ENCODE results near the gene TIFAB.

TIFAB gene

DNA sequence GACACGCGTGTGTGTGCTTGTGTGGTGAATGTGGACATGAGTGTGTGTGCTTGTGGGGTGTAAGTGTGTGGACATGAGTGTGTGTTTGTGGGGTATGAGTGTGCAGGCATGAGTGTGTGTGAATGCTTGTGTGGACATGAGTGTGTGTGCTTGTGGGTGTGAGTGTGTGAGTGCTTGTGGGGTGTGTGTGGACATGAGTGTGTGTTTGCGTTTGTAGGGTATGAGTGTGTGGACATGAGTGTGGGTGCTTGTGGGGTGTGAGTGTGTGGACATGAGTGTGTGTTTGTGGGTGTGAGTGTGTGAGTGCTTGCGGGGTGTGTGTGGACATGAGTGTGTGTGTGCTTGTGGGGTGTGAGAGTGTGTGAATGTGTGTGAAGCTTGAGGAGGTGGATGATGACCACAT lies 29.8 kb upstream of the TIFAB start:
- no peak for DNase-seq (ENCODE audit: low read depth in 2 of 2)

DNA sequence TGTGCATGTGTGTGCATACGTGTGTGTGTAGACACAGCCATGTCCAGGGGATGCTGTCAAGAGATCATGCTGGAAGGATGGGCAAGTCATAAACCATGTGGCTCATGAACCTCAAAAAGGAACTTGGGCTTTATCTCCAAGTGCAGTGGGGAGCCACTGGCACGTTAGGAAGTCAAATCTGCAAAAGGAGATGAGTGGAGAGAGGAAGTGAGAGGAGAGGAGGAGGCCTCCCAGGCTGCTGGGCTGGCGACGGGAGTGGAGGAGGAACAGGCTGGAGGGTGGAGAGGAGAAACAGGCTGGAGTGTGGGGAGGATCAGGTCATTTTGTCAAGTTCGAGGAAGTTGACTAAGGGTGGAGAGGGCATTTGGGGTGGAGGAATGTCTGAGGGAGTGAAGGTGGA lies 29.2 kb upstream of the TIFAB start:
- no peak for DNase-seq (ENCODE audit: low read depth in 2 of 2)

DNA sequence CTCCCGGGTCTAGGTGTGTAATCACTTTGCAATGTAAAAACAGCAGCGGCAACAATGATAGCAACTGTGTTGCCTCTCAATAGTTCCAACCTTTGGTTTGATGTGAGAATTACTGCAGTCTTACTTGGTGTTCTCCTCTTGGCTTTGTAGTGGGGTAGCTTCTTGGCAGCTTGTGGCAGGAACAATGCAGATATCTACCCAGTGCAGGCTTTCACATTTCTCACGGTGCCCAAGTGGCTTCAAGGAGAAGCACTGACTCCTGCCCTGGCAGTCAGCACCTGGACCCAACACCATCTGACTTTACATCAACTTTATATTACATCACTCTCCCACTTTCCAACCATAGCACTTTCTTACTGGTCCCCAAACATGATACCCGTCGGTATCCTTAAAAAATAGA lies 28.4 kb upstream of the TIFAB start:
- no peak for DNase-seq (ENCODE audit: low read depth in 2 of 2)

DNA sequence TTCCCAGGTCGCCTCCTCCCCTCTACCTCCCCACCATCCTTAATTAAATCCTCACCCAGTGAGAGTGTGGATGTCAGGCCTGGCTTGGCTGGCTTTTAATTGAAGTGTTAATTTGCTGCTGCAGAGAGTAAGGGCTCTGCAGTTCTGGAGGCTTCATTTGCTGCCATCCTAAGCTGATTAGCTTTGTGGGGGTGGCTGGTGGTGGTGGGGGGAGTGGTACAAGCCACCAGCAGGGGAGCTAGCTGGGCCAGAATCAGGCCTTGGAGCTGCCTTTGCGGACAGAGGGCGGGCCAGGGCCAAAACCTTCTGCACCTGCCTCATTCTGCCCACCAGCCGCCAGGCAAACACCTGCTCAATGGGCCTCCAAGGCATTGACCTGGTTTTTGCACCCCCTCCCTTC lies 26.8 kb upstream of the TIFAB start:
- no peak for DNase-seq (ENCODE audit: low read depth in 2 of 2)

DNA sequence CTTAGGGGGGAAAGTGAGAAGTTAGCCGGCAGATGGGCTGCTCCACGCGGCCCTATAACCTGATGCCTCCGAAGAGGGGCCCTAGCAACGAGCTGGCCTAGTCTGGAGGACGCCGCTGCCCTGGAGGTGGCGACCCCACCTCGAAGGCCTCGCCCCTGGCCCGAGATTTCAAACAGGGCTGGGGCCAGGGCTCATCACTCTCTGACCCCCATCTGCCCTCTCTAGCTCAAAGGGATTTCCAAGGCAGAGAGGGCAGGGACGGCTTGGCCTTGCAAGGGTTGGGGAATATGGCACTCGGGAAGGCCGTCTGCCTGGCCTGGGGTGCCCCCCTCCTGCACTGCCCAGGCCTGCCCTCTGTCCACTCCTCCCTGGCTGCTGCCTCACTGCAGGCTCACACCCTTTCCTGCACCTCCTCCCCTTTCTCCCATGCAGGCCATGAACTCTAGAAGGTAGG lies 25.5 kb upstream of the TIFAB start:
- no peak for DNase-seq (ENCODE audit: low read depth in 2 of 2)

DNA sequence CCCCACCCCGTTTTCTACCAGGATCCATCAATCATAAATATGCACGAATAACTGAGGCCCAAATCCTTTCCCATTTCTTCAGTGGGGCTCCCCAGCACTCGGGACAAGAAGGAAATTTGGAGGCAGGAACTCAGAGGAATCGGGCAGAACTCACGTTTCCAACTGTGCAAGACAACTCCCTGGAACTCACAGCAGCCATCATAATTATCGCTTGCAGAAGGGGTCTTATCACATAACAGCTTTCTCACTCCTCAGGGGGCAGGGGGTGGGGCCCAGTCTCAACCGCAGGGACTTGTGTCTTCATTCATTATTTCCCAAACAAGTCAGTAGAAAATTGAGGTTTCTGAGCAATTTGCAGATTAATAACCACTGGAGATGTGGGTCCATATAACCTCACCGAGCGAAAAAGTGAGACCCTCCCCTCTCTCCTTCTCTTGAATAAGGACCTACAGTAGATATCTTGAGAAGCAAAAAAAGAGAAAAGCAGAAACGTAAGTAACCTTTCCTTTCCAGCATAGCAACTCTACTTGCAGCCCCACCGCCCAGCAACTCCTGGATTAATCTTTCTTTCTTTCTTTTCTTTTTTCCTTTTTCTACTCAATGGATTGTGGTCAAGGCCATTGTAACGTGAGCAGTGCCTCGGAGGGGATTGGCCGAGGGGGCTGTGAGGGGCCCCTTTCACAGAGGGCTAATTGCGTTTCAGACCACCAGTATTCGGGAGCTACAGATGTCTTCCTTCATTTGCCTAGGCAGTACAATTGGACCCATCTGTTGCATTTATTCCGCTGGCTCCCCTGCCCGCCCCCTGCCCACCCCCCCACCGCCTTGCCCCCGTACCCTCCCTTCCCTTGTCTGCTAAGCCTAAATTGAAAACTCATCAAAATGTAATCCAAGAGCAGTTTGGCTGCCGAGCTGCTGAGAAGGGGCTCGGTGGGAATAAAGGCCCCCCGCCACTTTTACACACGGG lies 24.7 kb upstream of the TIFAB start:
- DNase-seq (ENCODE audit: low read depth in 2 of 2), result no peak

DNA sequence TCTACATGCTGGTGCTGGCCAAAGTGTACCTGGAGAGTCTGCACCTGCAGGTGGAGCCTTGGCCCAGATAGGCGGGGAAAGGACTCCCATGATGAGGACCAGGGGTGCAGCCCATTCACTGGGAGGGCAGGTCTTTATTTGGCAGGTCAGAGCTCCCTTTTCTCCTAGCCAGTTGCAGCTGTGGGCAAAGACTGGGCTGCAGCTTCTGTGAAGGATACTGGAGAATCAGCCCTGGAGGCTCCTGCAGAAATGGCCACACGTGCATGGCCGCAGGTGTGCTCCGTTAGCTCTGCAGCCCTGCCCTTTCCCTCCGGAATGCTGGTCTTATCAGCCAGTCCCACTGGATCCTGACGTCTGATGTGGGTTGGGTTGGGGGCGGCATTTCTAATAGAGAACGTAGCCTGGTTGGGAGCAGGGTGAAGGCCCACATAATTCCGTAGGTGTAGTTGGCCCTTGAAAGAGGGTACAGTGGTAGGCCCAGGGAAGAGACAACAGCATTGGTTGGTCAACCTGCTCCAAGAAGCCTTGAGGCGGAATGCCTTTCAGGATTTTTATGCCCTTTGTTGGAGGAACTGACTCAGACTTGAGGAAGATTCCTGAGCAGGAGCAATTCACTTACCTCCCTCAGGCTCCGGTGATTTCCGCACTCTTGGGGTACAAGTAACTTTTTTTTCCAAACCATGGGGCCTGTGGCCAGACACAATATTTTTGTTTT lies 22.0 kb upstream of the TIFAB start:
- DNase-seq (ENCODE audit: low read depth in 2 of 2), result no peak

DNA sequence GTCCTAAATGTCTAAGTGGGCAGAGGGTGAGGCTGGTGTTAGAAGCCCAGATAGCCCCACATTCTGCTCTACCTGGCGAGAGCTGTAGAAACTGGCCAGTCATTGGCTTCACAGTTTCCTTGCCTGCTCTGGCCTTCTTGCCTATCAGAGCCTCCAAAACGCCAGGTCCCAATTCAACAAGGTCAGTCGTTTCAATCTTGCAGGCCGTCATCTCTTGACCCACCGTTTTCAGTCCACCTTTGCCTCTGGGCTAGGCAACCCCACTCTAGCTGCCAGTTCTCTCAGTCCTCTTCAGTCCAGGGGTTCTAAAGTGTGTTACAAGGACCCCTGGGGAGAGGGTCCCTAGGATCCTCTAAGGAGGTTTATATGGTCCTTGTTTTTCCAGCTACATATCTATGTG lies 20.0 kb upstream of the TIFAB start:
- no peak for DNase-seq (ENCODE audit: low read depth in 2 of 2)

DNA sequence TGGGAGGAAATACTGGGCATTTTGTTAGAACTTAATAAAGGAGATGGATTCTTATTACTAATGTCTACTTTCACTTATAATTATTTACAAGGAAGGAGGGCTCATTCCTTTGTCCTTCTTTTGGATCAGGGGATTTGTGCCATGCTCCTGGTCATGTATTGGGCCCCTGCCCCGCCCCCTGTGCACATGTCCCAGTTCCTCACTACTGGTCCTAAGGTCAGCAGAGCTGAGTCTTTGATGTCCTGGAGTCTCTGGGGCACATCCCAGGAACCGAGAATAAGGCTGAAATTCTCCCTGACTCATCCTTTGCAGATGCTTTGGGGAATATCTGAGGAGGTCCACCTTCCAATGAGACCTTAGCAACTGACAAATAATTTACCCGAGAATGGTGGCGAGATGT lies 19.6 kb upstream of the TIFAB start:
- no peak for DNase-seq (ENCODE audit: low read depth in 2 of 2)

DNA sequence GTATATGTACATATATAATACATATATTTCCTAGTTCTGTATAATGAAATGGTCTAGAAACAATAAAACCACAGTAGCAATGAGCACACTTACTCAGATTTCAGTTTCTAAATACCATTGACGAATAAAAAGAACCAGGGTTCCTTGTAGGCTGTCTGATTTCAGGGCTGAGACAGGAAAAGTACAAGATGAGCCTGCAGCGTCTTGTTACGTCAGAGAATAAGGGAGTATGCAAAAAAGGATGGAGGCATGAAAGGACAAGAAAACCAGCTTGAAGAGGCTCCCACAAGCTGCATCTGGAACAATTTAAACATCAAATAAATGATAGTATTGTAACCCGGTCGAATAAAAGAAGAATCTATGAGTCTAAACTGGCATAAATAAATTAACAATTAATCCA lies 17.8 kb upstream of the TIFAB start:
- no peak for DNase-seq (ENCODE audit: low read depth in 2 of 2)

DNA sequence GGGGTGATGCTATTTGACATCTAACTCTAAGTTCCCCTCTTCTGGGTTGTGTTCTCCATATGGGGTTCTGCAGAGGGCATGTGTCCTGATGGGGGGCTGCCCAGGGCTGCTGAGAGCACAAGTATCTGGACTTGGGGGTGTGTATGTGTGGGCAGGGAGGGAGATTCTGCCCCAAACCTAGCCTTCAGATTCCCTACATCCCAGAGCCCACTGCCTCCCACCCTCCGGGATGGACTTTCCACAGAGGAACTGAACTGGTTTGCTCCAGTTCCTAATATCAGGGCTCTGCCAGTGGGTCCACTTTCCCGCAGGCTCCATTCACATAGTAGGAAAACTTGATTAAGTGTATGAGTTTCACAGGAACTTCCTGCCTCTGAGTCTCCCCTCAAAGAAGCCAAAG lies 16.4 kb upstream of the TIFAB start:
- no peak for DNase-seq (ENCODE audit: low read depth in 2 of 2)

DNA sequence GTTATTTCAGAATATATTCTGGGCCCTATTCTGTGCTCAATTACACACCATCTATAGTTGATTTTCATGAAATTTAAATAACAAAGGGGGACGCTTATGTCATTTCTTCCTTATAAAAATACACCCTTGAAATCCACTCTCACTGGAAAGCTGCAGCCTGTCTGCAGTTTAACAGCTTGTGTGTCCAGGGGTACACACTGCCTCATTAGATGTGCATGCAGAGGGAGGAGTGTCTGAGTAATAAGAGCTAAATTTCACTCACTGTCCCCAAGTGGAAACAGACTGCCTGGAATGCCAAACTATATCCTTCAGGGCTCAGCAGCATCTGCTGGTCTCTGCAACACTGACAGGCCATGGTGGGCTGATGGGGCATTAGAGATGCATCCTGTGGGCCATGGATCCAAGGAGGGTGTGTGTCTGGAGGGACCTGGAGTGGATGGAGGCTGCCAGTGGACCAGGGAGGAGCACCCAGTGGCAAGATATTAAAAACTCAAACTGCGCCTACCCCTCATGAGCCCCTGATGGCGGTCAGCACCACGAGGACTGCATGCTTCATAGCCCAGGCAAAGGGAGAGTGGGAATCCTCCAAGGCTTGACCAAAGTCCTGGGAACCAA lies 15.8 kb upstream of the TIFAB start:
- DNase-seq (ENCODE audit: low read depth in 2 of 2), result no peak

DNA sequence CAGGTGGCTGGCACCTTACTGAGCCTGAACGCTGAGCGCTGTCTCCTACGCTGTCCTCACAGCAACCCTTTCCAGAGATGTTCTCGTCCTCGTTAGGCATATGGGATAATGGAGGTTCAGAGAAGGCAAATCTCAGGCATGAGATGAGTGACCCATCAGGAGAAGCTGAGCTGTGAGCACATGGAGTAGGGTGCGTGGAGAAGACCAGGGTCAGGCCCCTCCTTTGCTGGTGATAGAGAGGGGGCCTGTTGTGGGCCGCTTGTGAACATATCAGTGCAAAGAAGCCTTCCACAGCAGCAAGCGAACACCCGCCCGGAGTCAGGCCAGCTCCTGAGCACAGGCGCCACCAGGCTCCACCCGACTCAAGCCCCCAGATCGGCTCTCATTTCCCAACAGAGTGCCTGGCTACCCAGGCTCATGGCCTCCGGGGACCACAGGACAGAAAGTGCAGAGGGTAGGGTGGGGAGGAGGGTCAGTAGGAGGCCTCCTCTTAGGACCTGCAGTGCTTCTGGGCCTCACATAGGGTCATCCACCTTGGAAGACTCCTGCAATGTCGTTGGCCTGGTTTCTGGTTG lies 15.0 kb upstream of the TIFAB start:
- DNase-seq (ENCODE audit: low read depth in 2 of 2), result no peak

DNA sequence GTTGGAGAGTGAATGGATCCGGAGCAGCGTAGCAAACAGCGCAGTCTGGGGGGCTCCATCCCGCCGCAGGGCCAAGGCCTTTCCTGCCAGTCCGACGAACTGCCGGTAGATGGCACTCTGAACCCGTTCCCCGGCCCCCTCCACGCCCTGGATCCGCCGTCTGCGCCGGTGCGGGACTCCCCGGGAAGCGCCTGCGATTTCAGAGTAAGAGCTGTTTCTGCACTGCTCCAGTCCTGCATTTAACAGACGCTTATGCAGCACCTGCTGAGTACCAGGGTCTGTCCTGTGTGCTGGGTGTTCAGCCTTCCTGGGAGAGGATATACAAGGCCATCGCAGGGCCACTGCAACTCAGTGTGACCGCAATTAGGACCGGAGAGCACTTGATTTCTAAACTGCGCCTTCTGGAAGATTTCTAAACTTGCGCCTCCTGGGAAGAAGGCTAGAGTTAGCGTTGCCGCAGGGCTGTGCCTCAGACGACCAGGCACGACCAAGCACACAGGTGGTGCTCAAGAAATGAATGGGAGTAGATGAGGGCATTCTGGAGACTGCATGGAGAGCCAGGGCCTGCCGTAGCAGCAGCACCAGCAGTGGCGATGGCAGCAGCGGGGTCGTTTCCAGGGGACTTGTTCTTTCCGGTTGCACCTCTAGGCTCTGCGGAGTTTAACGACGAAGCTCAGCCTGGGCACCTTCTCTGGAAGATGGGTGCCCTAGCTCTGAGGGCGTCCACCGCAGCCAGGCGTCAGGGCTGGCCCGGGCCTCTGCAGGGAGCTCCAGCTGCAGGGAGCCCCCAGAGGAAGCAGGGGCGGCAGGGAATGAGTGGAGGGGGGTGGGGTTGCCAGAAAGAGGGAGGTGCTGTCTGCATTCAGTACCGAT lies 14.3 kb upstream of the TIFAB start:
- peak; percentile 35 to 47 for DNase-seq (ENCODE audit: low read depth in 2 of 2)

DNA sequence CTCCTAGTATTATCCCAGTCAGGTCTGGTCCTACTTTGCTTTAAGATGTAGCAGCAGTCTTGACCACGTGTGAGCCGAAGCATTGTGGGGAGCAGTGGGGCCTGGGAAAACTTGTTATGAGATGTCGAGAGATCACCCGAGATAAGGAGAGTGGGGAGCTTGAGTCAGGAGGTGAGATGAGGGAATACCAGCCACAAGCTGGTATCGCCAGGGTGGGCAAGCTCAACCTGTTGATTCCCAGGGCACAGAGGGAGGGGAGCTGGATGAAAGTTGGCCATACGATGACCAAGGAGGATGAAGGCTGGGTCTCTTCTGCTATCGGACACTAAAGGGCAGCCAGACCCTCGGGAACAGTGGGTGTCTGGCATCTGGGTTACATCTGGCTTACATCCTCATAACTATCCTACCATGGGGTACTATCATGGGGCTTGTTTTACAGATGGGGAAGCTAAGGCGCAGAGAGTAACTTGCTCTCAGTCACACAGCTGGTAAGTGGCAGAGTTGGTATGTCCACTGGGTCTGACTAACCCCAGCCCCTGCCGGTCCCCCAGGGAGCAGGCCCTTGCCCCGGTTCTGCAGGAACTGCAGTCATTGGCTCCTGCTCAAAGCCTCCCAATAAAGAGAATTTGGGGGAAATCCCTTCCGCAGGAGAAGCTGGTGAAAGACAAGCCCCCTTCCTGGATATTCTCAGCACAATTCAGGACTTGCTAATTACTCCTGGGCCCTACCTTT lies 13.4 kb upstream of the TIFAB start:
- no peak for DNase-seq (ENCODE audit: low read depth in 2 of 2)

DNA sequence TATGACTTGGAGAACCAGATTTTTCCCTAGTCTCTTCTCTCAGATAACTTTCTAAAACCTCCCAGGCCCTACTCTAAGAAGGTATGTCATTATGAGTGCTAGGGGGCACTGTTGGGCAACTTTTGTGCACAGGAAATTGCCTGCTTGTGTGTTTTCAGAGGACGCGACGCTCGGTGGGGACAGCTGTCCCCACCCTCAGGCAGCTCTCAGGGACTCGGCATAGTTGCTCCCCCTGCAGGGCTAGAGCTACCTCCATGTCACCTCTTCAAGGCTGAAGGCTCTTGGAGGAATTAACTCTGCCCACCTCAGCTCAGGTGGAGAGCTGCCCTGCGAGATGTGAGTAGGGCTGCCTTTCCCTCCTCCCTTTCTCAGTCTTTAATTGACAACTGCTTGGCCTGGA lies 10.2 kb upstream of the TIFAB start:
- no peak for DNase-seq (ENCODE audit: low read depth in 2 of 2)

DNA sequence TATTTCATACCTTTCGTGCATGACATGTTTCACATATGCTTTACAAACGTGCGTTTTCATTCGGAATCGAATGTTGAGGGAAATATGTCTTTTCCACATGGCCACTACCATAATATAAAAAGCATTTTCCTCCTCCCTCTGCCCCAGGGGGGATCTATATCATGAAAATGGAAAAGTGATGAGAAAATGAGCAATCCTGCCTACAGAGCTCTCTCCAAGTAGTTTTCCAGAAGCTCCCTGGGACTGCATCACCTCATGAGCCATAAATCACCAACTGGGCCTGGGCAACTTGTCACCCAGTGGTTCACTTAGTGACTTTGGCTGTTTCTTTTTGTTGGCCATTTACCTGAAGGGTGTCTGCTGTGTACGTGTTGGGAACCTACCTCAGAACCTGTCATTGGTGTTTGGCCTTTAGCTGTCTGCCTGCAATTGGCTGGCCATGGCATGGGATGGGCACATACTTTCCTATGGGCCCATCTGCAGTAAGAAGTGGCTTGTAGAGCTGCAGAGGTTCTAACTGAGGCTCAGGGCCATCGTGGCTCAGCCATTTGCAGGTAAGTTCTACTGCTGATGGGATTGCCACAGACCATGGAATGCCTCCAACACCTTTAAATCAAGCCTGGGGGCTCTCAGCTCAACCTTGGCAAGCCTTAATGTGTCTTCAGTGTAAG lies 9.5 kb upstream of the TIFAB start:
- DNase-seq (ENCODE audit: low read depth in 2 of 2), result no peak

DNA sequence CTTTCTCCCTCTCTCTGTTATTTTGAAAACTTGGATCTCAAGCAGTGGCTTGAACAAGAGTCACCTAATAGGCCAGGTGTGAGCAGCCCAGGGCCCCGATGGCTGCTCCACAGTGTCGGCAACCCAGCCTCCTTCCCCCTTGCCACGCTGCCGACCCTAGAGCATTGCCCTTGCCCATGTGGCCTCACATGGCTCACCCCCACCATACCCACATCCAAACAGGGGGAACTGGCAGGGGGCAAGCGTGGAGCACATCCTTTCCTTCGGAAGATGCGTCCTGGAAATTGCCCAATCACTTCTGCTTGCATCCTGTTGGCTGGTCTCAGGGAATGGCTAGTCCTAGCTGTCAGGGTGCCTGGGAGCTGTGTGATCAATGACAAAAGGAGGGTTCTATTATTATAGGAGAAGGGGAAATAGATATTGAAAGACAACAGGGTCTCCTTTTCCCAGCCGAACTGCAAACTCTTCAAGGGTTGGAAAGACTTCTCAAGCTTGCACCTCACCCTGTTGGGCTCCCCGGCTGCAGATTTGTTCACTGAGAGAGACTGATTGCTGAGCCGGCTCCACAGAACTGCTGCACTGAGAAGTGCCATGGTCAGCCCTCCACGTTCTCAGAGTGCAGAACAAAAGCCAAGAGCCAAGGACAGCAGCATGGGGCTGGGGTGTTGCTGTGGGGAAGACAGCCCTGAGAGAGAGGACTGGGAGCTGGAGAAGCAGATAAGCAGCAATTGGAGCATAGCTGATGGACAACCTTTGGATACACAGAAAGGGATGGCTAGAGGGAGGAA lies 8.3 kb upstream of the TIFAB start:
- DNase-seq (ENCODE audit: low read depth in 2 of 2), result no peak

DNA sequence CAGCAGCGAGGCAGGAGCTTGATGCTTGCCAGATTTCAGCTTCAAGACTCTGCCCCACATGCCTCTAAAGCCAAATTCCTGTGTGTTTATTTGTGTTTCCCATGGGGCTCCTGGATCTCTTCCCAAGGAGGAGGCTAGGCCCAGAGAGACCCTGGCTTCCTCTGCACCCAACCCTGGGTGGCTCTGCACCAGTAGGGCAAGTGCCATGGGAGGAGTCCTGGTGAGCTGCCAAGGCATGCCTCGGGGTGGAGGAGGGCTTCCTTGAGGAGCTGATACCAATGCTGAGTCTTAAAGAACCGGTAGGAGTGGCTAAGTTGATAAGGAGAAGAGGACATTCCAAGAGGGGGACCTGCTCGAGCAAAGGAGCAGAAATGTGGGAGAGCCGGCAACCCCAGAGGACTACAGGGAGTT lies 6.8 kb upstream of the TIFAB start:
- no peak for DNase-seq (ENCODE audit: low read depth in 2 of 2)
